Suprapubic skin (tissue), 4 donors: ENCODE data around the gene MTA3. TPM values are rescaled to one million over a fixed set of nuclear protein-coding genes. Genes with fewer than 3 reads are reported as not detected.

Source experiments
- DNase-seq, 2 donors: peaks; one replicate each; pipeline ENCODE4 v3.0.0-alpha.2; 2019; ENCODE audit warnings: low spot score in 2 of 2
- H3K27ac ChIP-seq: fragments of 200-600 bp; sonication (generic); one replicate; pipeline ENCODE4 v1.5.1; 2019
- H3K27me3 ChIP-seq: fragments of 200-600 bp; sonication (generic); one replicate; pipeline ENCODE4 v1.5.1; 2019
- H3K36me3 ChIP-seq: fragments of 200-600 bp; sonication (generic); one replicate; pipeline ENCODE4 v1.5.1; 2019
- H3K4me1 ChIP-seq: fragments of 200-600 bp; sonication (generic); one replicate; pipeline ENCODE4 v1.5.1; 2019
- H3K4me3 ChIP-seq: fragments of 200-600 bp; sonication (generic); one replicate; pipeline ENCODE4 v1.5.1; 2019; ENCODE audit warnings: mild to moderate bottlenecking
- H3K9me3 ChIP-seq: fragments of 200-600 bp; sonication (generic); one replicate; pipeline ENCODE4 v1.5.1; 2019
- CTCF ChIP-seq, 2 donors: fragments of 200-600 bp in 1 of 2; fragments of 450-650 bp in 1 of 2; sonication (generic) in 1 of 2; IDR thresholded peaks; one replicate each; pipeline ENCODE4 v1.5.1; 2016 to 2019; ENCODE audit warnings: antibody characterized with exemption in 2 of 2, mild to moderate bottlenecking in 1 of 2, moderate library complexity in 1 of 2
- EP300 ChIP-seq: sonication (generic); formaldehyde crosslinking; IDR thresholded peaks from one replicate; pipeline ENCODE4 v1.6.1; 2017; ENCODE audit warnings: antibody characterized with exemption
- POLR2A ChIP-seq, 2 donors: fragments of 450-650 bp; IDR thresholded peaks; one replicate each; pipeline ENCODE4 v1.6.1; 2017; ENCODE audit warnings: antibody characterized with exemption in 2 of 2, mild to moderate bottlenecking in 2 of 2, moderate library complexity in 2 of 2
- POLR2AphosphoS5 ChIP-seq, 3 donors: sonication (generic); formaldehyde crosslinking; IDR thresholded peaks; one replicate each; pipeline ENCODE4 v1.6.1; 2017; ENCODE audit warnings: antibody characterized with exemption in 3 of 3
- WGBS: methylation state at CpG from one replicate; pipeline ENCODE4 v1.1.5; 2018; 5-methylcytosine and 5-hydroxymethylcytosine counted together
- total RNA-seq, 4 donors: library from RNA; depleted of rRNA; stranded (reverse); fragments of >200 nt; gene quantifications; one replicate each; pipeline ENCODE4 v1.1.0, GENCODE V29; 2016

Gene MTA3
- total RNA-seq, 4 donors from 2014 or later: 29.6 to 81.9 (median 30.3) TPM

- Histone ChIP-seq H3K27ac (no peak overlapping the region), H3K36me3 (no peaks in the 10 kb centered on the region), H3K27me3 (no peaks in the 10 kb centered on the region), H3K4me3 (no peak overlapping the region), H3K9me3 (no peaks in the 10 kb centered on the region), H3K4me1 (peaks cover 7% of the 10 kb centered on the region)
- no peak for DNase-seq
- WGBS: 69% methylated on average over 2 of the region's 2 CpGs
- TF ChIP-seq POLR2A (IDR thresholded peaks at IDR 0.05) (no peak), CTCF (IDR thresholded peaks at IDR 0.05) (no peak), POLR2AphosphoS5 (IDR thresholded peaks at IDR 0.05) (no peak), EP300 (no peak)
Measured at GRCh38 chr2:42721898-42722297, 153.5 kb downstream of the MTA3 start.

- no peaks in the 10 kb centered on the region for H3K36me3 ChIP-seq
- no peak for DNase-seq
- TF ChIP-seq POLR2A (IDR thresholded peaks at IDR 0.05) (no peak), POLR2AphosphoS5 (IDR thresholded peaks at IDR 0.05) (no peak)
- no peaks in the 10 kb centered on the region for H3K9me3 ChIP-seq
- H3K4me3 ChIP-seq: no peak overlapping the region
- 40% methylated on average over 7 of the region's 7 CpGs for WGBS
- peaks cover 7% of the 10 kb centered on the region for H3K4me1 ChIP-seq
- no peak overlapping the region for H3K27ac ChIP-seq
- H3K27me3 ChIP-seq: no peaks in the 10 kb centered on the region
Measured at GRCh38 chr2:42722320-42723190, 154.1 kb downstream of the MTA3 start.

GRCh38 chr2:42723465-42723864, 155.0 kb downstream of the MTA3 start:
- no peak for DNase-seq
- Histone ChIP-seq H3K4me3 (no peak overlapping the region), H3K27me3 (no peaks in the 10 kb centered on the region), H3K36me3 (no peaks in the 10 kb centered on the region), H3K9me3 (no peaks in the 10 kb centered on the region), H3K27ac (no peak overlapping the region), H3K4me1 (peaks cover 7% of the 10 kb centered on the region)
- TF ChIP-seq POLR2AphosphoS5 (IDR thresholded peaks at IDR 0.05) (no peak), EP300 (no peak), CTCF (IDR thresholded peaks at IDR 0.05) (no peak), POLR2A (IDR thresholded peaks at IDR 0.05) (no peak)

- no peak for TF ChIP-seq POLR2A (IDR thresholded peaks at IDR 0.05)
- TF ChIP-seq POLR2AphosphoS5 (IDR thresholded peaks at IDR 0.05): no peak
- TF ChIP-seq EP300: no peak
- TF ChIP-seq CTCF (IDR thresholded peaks at IDR 0.05): no peak
- no peaks in the 10 kb centered on the region for H3K36me3 ChIP-seq
- no peaks in the 10 kb centered on the region for H3K9me3 ChIP-seq
- WGBS: 92% methylated on average over 2 of the region's 2 CpGs
- H3K27ac ChIP-seq: no peak overlapping the region
- no peaks in the 10 kb centered on the region for H3K27me3 ChIP-seq
- no peak overlapping the region for H3K4me3 ChIP-seq
- H3K4me1 ChIP-seq: peaks cover 7% of the 10 kb centered on the region
- DNase-seq: no peak
Measured at GRCh38 chr2:42724886-42725285, 156.5 kb downstream of the MTA3 start.

- peaks cover 7% of the 10 kb centered on the region for H3K4me1 ChIP-seq
- no peaks in the 10 kb centered on the region for H3K27me3 ChIP-seq
- H3K36me3 ChIP-seq: no peaks in the 10 kb centered on the region
- TF ChIP-seq POLR2A (IDR thresholded peaks at IDR 0.05) (no peak), POLR2AphosphoS5 (IDR thresholded peaks at IDR 0.05) (no peak), CTCF (IDR thresholded peaks at IDR 0.05) (no peak), EP300 (no peak)
- no peaks in the 10 kb centered on the region for H3K9me3 ChIP-seq
- WGBS: 81% methylated on average over 4 of the region's 4 CpGs
- no peak for DNase-seq
- no peak overlapping the region for H3K27ac ChIP-seq
- H3K4me3 ChIP-seq: no peak overlapping the region
Measured at GRCh38 chr2:42725657-42726056, 157.2 kb downstream of the MTA3 start.
